HepG2 (cell line): ENCODE data around the gene SLC22A4. TPM values are rescaled to one million over a fixed set of nuclear protein-coding genes. Genes with fewer than 3 reads are reported as not detected.

Experiments
- ATAC-seq: fragments of 200-7000 bp; cut with Tn5 transposase; 3 replicates; pipeline ENCODE4 v1.9.1; 2020; ENCODE audit warnings: mild to moderate bottlenecking, moderate library complexity
- BruUV-seq: library from RNA; stranded (reverse); fragments of 400-500 nt; replicated peaks from 2 replicates; lab custom pipeline; 2021; lab: Mats Ljungman, UMichigan
- CTCF ChIA-PET: fragments of 300-600 bp; formaldehyde crosslinking; extraction: SDS; loops from one replicate; lab custom pipeline; 2021; ENCODE audit warnings: low total read pairs, inconsistent platforms, low intra/inter-chr PET ratio; lab: Yijun Ruan, JAX
- POLR2A ChIA-PET: fragments of 350-600 bp; sonication (Branson Sonifier 250); formaldehyde crosslinking; loops from one replicate; lab custom pipeline; 2020; ENCODE audit warnings: antibody characterized with exemption, inconsistent platforms; lab: Yijun Ruan, JAX
- DNase-seq: peaks from one replicate; pipeline ENCODE4 v3.0.0-alpha.2; 2015; ENCODE audit warnings: low spot score
- FAIRE-seq: peaks from 3 replicates; lab custom pipeline; 2011; peaks lifted over from hg19 to GRCh38; lab: Jason Lieb, UNC
- H2AFZ ChIP-seq: one replicate; pipeline ENCODE4 v1.6.1; 2011; ENCODE audit warnings: low read length, inconsistent platforms
- H3K27ac ChIP-seq: fragments of 300-600 bp; 3 replicates; pipeline ENCODE4 v1.8.0; 2011; ENCODE audit warnings: mixed run types, mild to moderate bottlenecking, mixed read lengths, low read length, inconsistent platforms; ENCODE audit not compliant: insufficient read depth; ENCODE audit errors: extremely low read length
- H3K27me3 ChIP-seq, 2 experiments: fragments of 200-600 bp in 1 of 2; 2 replicates in 1 of 2; 3 replicates in 1 of 2; pipeline versions ENCODE4 v1.6.0 to v1.8.0; 2011; ENCODE audit warnings: low read length in 2 of 2, mild to moderate bottlenecking in 2 of 2, moderate library complexity in 2 of 2, inconsistent platforms in 1 of 2; ENCODE audit not compliant: insufficient read depth in 2 of 2, control insufficient read depth in 1 of 2
- H3K36me3 ChIP-seq, 2 experiments: fragments of 200-600 bp in 1 of 2; replicated peaks in 1 of 2; 2 replicates in 1 of 2; 3 replicates in 1 of 2; pipeline versions ENCODE4 v1.5.1 to v1.8.0; 2011; ENCODE audit warnings: low read length in 2 of 2, inconsistent platforms in 1 of 2; ENCODE audit not compliant: insufficient read depth in 2 of 2, control insufficient read depth in 1 of 2
- H3K4me1 ChIP-seq: 2 replicates; pipeline ENCODE4 v1.5.1; 2012; ENCODE audit warnings: low read length, inconsistent platforms; ENCODE audit not compliant: insufficient read depth
- H3K4me2 ChIP-seq: 2 replicates; pipeline ENCODE4 v1.6.0; 2011; ENCODE audit warnings: low read depth, low read length, inconsistent platforms
- H3K4me3 ChIP-seq, 3 experiments: fragments of 200-600 bp in 1 of 3; sonication (generic), shearing (Covaris generic) in 1 of 3; replicated peaks in 1 of 3; 2 replicates each; pipeline ENCODE4 v1.5.1; 2011 to 2016; ENCODE audit warnings: low read length in 3 of 3, inconsistent platforms in 2 of 3, low read depth in 2 of 3, mild to moderate bottlenecking in 2 of 3, control low read depth in 1 of 3, mixed read lengths in 1 of 3; ENCODE audit not compliant: insufficient read depth in 1 of 3
- H3K79me2 ChIP-seq: one replicate; pipeline ENCODE4 v1.6.1; 2011; ENCODE audit warnings: low read length, inconsistent platforms; ENCODE audit not compliant: insufficient read depth
- H3K9ac ChIP-seq: 2 replicates; pipeline ENCODE4 v1.6.0; 2011; ENCODE audit warnings: mild to moderate bottlenecking, low read depth, low read length, inconsistent platforms; ENCODE audit not compliant: insufficient read depth
- H3K9me3 ChIP-seq: 2 replicates; pipeline ENCODE4 v1.5.1; 2012; ENCODE audit warnings: mild to moderate bottlenecking, low read length
- H4K20me1 ChIP-seq: 2 replicates; pipeline ENCODE4 v1.6.0; 2011; ENCODE audit warnings: inconsistent platforms, mild to moderate bottlenecking, low read length, moderate library complexity; ENCODE audit not compliant: insufficient read depth
- MYNN ChIP-seq: sonication (generic); formaldehyde crosslinking; IDR thresholded peaks from 2 replicates; pipeline ENCODE4 v1.4.0; 2020; ENCODE audit warnings: mild to moderate bottlenecking, low read depth, missing genetic modification reagents
- NCOA2 ChIP-seq: sonication (generic); formaldehyde crosslinking; IDR thresholded peaks from 2 replicates; pipeline ENCODE4 v1.8.0; 2022; ENCODE audit warnings: inconsistent platforms
- SIX4 ChIP-seq: sonication (generic); formaldehyde crosslinking; IDR thresholded peaks from 2 replicates; pipeline ENCODE4 v1.4.0; 2020; ENCODE audit warnings: missing genetic modification reagents
- YEATS4 ChIP-seq: sonication (generic); formaldehyde crosslinking; IDR thresholded peaks from 2 replicates; pipeline ENCODE4 v1.4.0; 2020; ENCODE audit warnings: missing genetic modification reagents, borderline replicate concordance
- ZBTB34 ChIP-seq: sonication (generic); formaldehyde crosslinking; IDR thresholded peaks from 2 replicates; pipeline ENCODE4 v1.8.0; 2022; ENCODE audit warnings: mild to moderate bottlenecking, missing genetic modification reagents
- ZMYM3 ChIP-seq: sonication (generic); formaldehyde crosslinking; IDR thresholded peaks from 2 replicates; pipeline ENCODE4 v1.5.1; 2020; ENCODE audit warnings: mild to moderate bottlenecking, missing genetic modification reagents
- ZNF570 ChIP-seq: sonication (generic); formaldehyde crosslinking; IDR thresholded peaks from 2 replicates; pipeline ENCODE4 v1.4.0; 2020; ENCODE audit warnings: mild to moderate bottlenecking, missing genetic modification reagents, borderline replicate concordance
- ZSCAN22 ChIP-seq: sonication (generic); formaldehyde crosslinking; IDR thresholded peaks from 2 replicates; pipeline ENCODE4 v1.4.0; 2020; ENCODE audit warnings: mild to moderate bottlenecking, missing genetic modification reagents
- WGBS: methylation state at CpG from one replicate; pipeline ENCODE4 v1.1.6; 2017; ENCODE audit warnings: low lambda C conversion rate; 5-methylcytosine and 5-hydroxymethylcytosine counted together
- in situ Hi-C: cut with HindIII; loops from 2 replicates; pipeline ENCODE4 v1.10.0; 2017; ENCODE audit warnings: low pct_unique_long_range_greater_than_20kb; ENCODE audit not compliant: extremely low pct_ligation_motif_present
- intact Hi-C: fragments of 100-400 bp; cut with micrococcal nuclease; formaldehyde crosslinking; loops from one replicate; pipeline ENCODE4 v1.10.0; 2022; ENCODE audit not compliant: unreplicated experiment
- polyA plus RNA-seq, 8 experiments: library from polyadenylated mRNA; depleted of rRNA in 3 of 8; stranded (reverse) in 7 of 8; unstranded in 1 of 8; fragments of >200 nt; fragmentation: Illumina TruSeq in 4 of 8; extraction: Trizol in 4 of 8; gene quantifications; 2 replicates each; pipeline versions ENCODE4 v1.2.1 to v1.2.3, GENCODE V29; 2011 to 2016; ENCODE audit warnings: low read depth in 4 of 8, missing spikeins in 1 of 8, mixed read lengths in 1 of 8; ENCODE audit not compliant: insufficient read depth in 1 of 8
- total RNA-seq, 5 experiments: library from RNA; depleted of rRNA; stranded (reverse); fragments of >200 nt; fragmentation: Illumina TruSeq; extraction: Trizol; gene quantifications; 2 replicates each; pipeline ENCODE4 v1.2.3, GENCODE V29; 2016; ENCODE audit warnings: low read depth in 1 of 5
- TF ChIP-seq, protein P1 (sequence below): sonication (generic); formaldehyde crosslinking; IDR thresholded peaks from 2 replicates; pipeline ENCODE4 v1.4.0; 2020; ENCODE audit warnings: mild to moderate bottlenecking, missing genetic modification reagents
- TF ChIP-seq, protein P2 (sequence below): sonication (generic); formaldehyde crosslinking; IDR thresholded peaks from 2 replicates; pipeline ENCODE4 v1.5.1; 2020; ENCODE audit warnings: mild to moderate bottlenecking, moderate library complexity, missing genetic modification reagents
- TF ChIP-seq, protein P3 (sequence below): sonication (generic); formaldehyde crosslinking; IDR thresholded peaks from 2 replicates; pipeline ENCODE4 v1.5.0; 2020; ENCODE audit warnings: missing genetic modification reagents

The SLC22A4 gene
- total and polyA plus RNA-seq, 2 of the 13 experiments (the other 11 are each of a cell fraction or from before 2014, with no cell fraction given) = 0.33 to 0.62 TPM

DNA sequence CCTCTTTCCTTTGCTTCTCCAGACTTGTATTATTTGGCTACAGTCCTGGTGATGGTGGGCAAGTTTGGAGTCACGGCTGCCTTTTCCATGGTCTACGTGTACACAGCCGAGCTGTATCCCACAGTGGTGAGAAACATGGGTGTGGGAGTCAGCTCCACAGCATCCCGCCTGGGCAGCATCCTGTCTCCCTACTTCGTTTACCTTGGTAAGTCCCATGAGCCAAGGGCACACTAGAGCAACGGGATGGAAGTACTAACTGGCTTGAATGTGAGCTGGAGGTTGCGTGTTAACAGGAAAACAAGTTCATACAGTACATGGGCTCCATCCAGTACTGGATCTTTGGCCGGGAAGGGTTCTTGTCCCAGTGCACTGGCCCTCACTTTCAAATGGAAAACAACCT is 98.2 kb downstream of the SLC22A4 start:
- FAIRE-seq = no peak
- POLR2A ChIA-PET = interaction anchor here (1.0 kb wide), 1 partner anchor 23 kb away, joined by 3 read pairs; the partner anchor contains the start of gene SLC22A5
- CTCF ChIA-PET = no interaction called here

DNA sequence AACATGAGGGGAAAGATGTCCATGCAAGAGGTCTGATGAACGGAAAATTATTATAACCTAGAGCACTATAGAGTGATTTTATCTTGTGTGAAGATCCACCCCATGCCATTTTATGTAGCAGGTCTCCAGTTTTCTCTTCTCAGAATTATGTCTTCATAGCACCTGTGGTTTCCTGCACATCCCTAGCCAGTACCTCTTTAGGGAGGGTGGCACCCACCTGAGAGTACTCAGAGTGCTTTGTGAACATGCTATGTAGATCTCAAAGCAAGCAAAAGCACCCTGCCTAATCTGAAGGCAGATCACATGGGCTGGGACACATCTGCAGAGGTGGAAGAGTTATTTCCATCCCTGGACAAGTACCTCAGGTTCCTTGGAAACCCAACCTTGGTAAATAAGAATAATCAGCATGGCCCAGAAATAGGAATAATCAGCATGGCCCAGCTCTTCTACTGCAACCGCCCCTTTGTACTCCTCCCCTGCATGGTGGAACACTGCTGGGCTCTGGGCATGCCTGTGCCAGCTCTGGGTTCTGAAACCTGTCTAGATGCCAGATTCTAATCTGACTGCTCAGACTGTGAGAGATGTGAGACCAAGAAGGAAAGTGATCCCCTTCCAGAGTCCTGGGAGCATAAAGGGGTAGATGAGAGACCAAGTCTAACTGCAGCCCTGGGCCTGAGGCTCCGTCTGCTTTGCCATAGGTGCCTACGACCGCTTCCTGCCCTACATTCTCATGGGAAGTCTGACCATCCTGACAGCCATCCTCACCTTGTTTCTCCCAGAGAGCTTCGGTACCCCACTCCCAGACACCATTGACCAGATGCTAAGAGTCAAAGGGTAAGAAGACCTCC is 99.0 kb downstream of the SLC22A4 start:
- Histone ChIP-seq H3K4me2 (no peak overlapping the region), H3K9ac (no peak overlapping the region), H4K20me1 (no peaks in the 10 kb centered on the region), H3K4me3 (no peak overlapping the region), H3K27ac (no peak overlapping the region), H3K36me3 (peaks cover 3 to 4% of the 10 kb centered on the region in 2 experiments; a peak in 4 of 5 replicates), H3K27me3 (no peaks in the 10 kb centered on the region), H3K9me3 (no peaks in the 10 kb centered on the region), H2AFZ (no peak overlapping the region), H3K4me1 (peaks cover 16% of the 10 kb centered on the region), H3K79me2 (no peaks in the 10 kb centered on the region)
- ChIA-PET CTCF (no interaction called here), POLR2A (interaction anchor here (0.8 kb wide), 1 partner anchor 500 kb away, joined by 3 read pairs; no protein-coding TSS in a partner anchor)
- in situ Hi-C loops = loop anchor here (25.0 kb wide), 1 partner anchor 269 kb away; the partner anchor contains the start of genes IL13 and IL4
- FAIRE-seq (no peak), DNase-seq (no peak), ATAC-seq (no peak)
- intact Hi-C loops = no loop called here
- BruUV-seq = no TSS peak
- over 99% methylated on average over 6 of the region's 6 CpGs for WGBS
- TF ChIP-seq, protein P1, sequence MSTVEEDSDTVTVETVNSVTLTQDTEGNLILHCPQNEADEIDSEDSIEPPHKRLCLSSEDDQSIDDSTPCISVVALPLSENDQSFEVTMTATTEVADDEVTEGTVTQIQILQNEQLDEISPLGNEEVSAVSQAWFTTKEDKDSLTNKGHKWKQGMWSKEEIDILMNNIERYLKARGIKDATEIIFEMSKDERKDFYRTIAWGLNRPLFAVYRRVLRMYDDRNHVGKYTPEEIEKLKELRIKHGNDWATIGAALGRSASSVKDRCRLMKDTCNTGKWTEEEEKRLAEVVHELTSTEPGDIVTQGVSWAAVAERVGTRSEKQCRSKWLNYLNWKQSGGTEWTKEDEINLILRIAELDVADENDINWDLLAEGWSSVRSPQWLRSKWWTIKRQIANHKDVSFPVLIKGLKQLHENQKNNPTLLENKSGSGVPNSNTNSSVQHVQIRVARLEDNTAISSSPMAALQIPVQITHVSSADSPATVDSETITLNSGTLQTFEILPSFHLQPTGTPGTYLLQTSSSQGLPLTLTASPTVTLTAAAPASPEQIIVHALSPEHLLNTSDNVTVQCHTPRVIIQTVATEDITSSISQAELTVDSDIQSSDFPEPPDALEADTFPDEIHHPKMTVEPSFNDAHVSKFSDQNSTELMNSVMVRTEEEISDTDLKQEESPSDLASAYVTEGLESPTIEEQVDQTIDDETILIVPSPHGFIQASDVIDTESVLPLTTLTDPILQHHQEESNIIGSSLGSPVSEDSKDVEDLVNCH (CRISPR knock-in tag) = no peak
- TF ChIP-seq MYNN (CRISPR knock-in tag) (no peak), ZNF570 (CRISPR knock-in tag) (no peak), ZBTB34 (CRISPR knock-in tag) (no peak), ZSCAN22 (CRISPR knock-in tag) (no peak), YEATS4 (no peak)
- TF ChIP-seq, protein P2, sequence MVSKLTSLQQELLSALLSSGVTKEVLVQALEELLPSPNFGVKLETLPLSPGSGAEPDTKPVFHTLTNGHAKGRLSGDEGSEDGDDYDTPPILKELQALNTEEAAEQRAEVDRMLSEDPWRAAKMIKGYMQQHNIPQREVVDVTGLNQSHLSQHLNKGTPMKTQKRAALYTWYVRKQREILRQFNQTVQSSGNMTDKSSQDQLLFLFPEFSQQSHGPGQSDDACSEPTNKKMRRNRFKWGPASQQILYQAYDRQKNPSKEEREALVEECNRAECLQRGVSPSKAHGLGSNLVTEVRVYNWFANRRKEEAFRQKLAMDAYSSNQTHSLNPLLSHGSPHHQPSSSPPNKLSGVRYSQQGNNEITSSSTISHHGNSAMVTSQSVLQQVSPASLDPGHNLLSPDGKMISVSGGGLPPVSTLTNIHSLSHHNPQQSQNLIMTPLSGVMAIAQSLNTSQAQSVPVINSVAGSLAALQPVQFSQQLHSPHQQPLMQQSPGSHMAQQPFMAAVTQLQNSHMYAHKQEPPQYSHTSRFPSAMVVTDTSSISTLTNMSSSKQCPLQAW (CRISPR knock-in tag) = no peak
- TF ChIP-seq, protein P3, sequence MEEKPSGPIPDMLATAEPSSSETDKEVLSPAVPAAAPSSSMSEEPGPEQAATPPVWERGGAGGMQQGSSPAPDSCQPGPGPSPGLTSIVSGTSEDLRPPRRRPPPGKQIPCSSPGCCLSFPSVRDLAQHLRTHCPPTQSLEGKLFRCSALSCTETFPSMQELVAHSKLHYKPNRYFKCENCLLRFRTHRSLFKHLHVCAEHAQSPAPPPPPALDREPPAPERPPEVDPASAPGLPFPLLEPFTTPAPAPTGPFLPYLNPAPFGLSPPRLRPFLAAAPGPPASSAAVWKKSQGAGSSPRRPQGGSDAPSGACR = no peak

More for the DNA sequence above, 98.2 kb downstream of the SLC22A4 start:
- ATAC-seq (no peak), DNase-seq (no peak)
- in situ Hi-C loops = loop anchor here (25.0 kb wide), 1 partner anchor 270 kb away; the partner anchor contains the start of genes IL13 and IL4
- 89% methylated on average over 8 of the region's 8 CpGs for WGBS
- H3K4me2 ChIP-seq = no peak overlapping the region
- no peaks in the 10 kb centered on the region for H4K20me1 ChIP-seq
- BruUV-seq = no TSS peak
- no peak for TF ChIP-seq SIX4 (CRISPR knock-in tag)
- TF ChIP-seq ZMYM3 (CRISPR knock-in tag) = no peak
- TF ChIP-seq NCOA2 = no peak
- no peak overlapping the region for H3K27ac ChIP-seq
- no peak overlapping the region for H2AFZ ChIP-seq
- no peak overlapping the region for H3K4me3 ChIP-seq
- peaks cover 3 to 4% of the 10 kb centered on the region in 2 experiments; a peak in 4 of 5 replicates for H3K36me3 ChIP-seq
- H3K79me2 ChIP-seq = no peaks in the 10 kb centered on the region
- no peaks in the 10 kb centered on the region for H3K27me3 ChIP-seq
- intact Hi-C loops = no loop called here
- no peaks in the 10 kb centered on the region for H3K9me3 ChIP-seq
- H3K4me1 ChIP-seq = peaks cover 24% of the 10 kb centered on the region
- no peak overlapping the region for H3K9ac ChIP-seq
